ENCODE data around the gene SMCHD1.

DNA sequence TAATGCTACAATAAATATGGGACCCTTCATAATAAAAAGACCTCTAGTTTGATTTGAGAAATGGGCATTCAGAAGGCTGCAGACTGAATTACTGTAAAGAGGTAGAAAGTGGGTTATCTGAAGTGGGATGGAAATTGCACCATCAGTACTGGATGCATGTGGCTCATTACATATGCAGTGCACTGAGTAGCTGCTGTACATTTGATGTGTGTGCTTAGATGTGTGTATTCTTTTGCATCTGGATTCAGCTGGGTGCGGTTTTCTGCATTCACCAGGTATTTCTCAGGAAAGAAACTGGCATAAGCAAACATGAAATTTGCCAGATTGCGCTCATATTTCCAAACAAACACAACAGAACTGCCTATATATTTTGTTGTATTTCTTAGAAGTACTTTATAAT is 45.9 kb upstream of the SMCHD1 start:
- TF ChIP-seq POLR2A (IDR thresholded peaks at IDR 0.05), result no peak
- TF ChIP-seq, protein P1, sequence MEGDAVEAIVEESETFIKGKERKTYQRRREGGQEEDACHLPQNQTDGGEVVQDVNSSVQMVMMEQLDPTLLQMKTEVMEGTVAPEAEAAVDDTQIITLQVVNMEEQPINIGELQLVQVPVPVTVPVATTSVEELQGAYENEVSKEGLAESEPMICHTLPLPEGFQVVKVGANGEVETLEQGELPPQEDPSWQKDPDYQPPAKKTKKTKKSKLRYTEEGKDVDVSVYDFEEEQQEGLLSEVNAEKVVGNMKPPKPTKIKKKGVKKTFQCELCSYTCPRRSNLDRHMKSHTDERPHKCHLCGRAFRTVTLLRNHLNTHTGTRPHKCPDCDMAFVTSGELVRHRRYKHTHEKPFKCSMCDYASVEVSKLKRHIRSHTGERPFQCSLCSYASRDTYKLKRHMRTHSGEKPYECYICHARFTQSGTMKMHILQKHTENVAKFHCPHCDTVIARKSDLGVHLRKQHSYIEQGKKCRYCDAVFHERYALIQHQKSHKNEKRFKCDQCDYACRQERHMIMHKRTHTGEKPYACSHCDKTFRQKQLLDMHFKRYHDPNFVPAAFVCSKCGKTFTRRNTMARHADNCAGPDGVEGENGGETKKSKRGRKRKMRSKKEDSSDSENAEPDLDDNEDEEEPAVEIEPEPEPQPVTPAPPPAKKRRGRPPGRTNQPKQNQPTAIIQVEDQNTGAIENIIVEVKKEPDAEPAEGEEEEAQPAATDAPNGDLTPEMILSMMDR (IDR thresholded peaks at IDR 0.05), result no peak

Data from lower leg skin (tissue), 3 donors.